ENCODE measurements around the gene BMPR1A. TPM values are rescaled to one million over a fixed set of nuclear protein-coding genes. Genes with fewer than 3 reads are reported as not detected.

Gene BMPR1A
- total and polyA plus RNA-seq, 9 of the 15 experiments (the other 6 are each of a cell fraction or from before 2014, with no cell fraction given), result 1.6 to 17.5 (median 9.1) TPM

- Histone ChIP-seq H3K9me3 (replicated peaks; ENCODE audit: control insufficient read depth, insufficient read depth, low read depth, low read length) (no peaks in the 10 kb centered on the region), H3K4me2 (ENCODE audit: insufficient read depth, low read length) (no peak overlapping the region), H3K79me2 (ENCODE audit: control insufficient read depth, insufficient read depth, low read length) (peaks cover 74% of the 10 kb centered on the region), H3K36me3 (ENCODE audit: control insufficient read depth, insufficient read depth, low read length) (no peaks in the 10 kb centered on the region), H3K9me1 (ENCODE audit: control insufficient read depth, insufficient read depth, low read length) (no peaks in the 10 kb centered on the region), H3K27ac (ENCODE audit: extremely low read depth, low read depth, low read length) (no peak overlapping the region), H3K27me3 (ENCODE audit: control insufficient read depth in 2 of 2, insufficient read depth in 2 of 2, low read length in 2 of 2) (no peaks in the 10 kb centered on the region), H2AFZ (ENCODE audit: low read depth, low read length) (no peak overlapping the region), H4K20me1 (replicated peaks; ENCODE audit: control insufficient read depth, insufficient read depth, low read length) (no peaks in the 10 kb centered on the region), H3K9ac (ENCODE audit: insufficient read depth in 1 of 2, low read depth in 2 of 2, low read length in 2 of 2) (no peak overlapping the region), H3K4me3 (no peak overlapping the region), H3K4me1 (replicated peaks in 1 of 2; ENCODE audit: control insufficient read depth in 2 of 2, insufficient read depth in 2 of 2, low read length in 2 of 2) (peaks cover 10 to 28% of the 10 kb centered on the region in 2 experiments; a peak in 4 of 5 replicates)
- no TSS peak for BruUV-seq (replicated peaks)
- DNase-seq (ENCODE audit: extremely low read depth in 1 of 4, low spot score in 3 of 4) (no peak), FAIRE-seq (no peak), ATAC-seq (no peak)
- in situ Hi-C loops (cut with MboI), result no loop called here
- POLR2A ChIA-PET, result interaction anchor here (0.6 to 0.9 kb wide), 2 partner anchors 9 to 25 kb away, joined by 3 to 4 read pairs; no protein-coding TSS in a partner anchor
- 68% methylated on average over 3 of the region's 6 CpGs for WGBS (ENCODE audit: insufficient coverage, low coverage, missing lambda C conversion rate)
- intact Hi-C loops (cut with micrococcal nuclease), result no loop called here
- CTCF ChIA-PET (ENCODE audit: low intra/inter-chr PET ratio), result no interaction called here
- TF ChIP-seq TRIM28 (IDR thresholded peaks at IDR 0.05) (no peak), CLOCK (CRISPR knock-in tag; IDR thresholded peaks at IDR 0.05; ENCODE audit: borderline replicate concordance) (no peak), BACH1 (tag; IDR thresholded peaks at IDR 0.05) (no peak), IRF1 (CRISPR knock-in tag; IDR thresholded peaks at IDR 0.05; ENCODE audit: borderline replicate concordance) (no peak), SMARCA5 (IDR thresholded peaks at IDR 0.05) (no peak), RBM15 (IDR thresholded peaks at IDR 0.05; ENCODE audit: insufficient read depth, low read length) (no peak), PHB2 (IDR thresholded peaks at IDR 0.05; ENCODE audit: low read depth) (no peak), C11orf30 (IDR thresholded peaks at IDR 0.05; ENCODE audit: low read depth) (no peak), ZBTB1 (CRISPR knock-in tag; IDR thresholded peaks at IDR 0.05; ENCODE audit: borderline replicate concordance, low read depth) (no peak), SIN3A (IDR thresholded peaks at IDR 0.05; ENCODE audit: borderline replicate concordance in 2 of 2, control insufficient read depth in 1 of 2, low read depth in 2 of 2, low read length in 2 of 2) (no peak), THRB (CRISPR knock-in tag; conservative IDR thresholded peaks at IDR 0.05) (no peak), GATA2 (CRISPR knock-in tag; IDR thresholded peaks at IDR 0.05) (no peak), ZNF436 (CRISPR knock-in tag; IDR thresholded peaks at IDR 0.05) (no peak), STAG1 (CRISPR knock-in tag; IDR thresholded peaks at IDR 0.05; ENCODE audit: borderline replicate concordance) (no peak), PBX2 (CRISPR knock-in tag; IDR thresholded peaks at IDR 0.05; ENCODE audit: low read depth) (no peak), PBX2 (tag; conservative IDR thresholded peaks at IDR 0.05; ENCODE audit: low read depth) (no peak), EP300 (IDR thresholded peaks at IDR 0.05; ENCODE audit: low read length) (no peak)
Observed at GRCh38 chr10:86773498-86773897, 17.1 kb downstream of the BMPR1A start.

Measured in K562 (cell line).